ENCODE measurements around the gene BRINP1. TPM values are rescaled to one million over a fixed set of nuclear protein-coding genes. Genes with fewer than 3 reads are reported as not detected.

Gene BRINP1
- total and polyA plus RNA-seq, 2 donors (not counting 1 experiment from before 2014, with no cell fraction given), result 0.06 to 0.33 TPM

DNA sequence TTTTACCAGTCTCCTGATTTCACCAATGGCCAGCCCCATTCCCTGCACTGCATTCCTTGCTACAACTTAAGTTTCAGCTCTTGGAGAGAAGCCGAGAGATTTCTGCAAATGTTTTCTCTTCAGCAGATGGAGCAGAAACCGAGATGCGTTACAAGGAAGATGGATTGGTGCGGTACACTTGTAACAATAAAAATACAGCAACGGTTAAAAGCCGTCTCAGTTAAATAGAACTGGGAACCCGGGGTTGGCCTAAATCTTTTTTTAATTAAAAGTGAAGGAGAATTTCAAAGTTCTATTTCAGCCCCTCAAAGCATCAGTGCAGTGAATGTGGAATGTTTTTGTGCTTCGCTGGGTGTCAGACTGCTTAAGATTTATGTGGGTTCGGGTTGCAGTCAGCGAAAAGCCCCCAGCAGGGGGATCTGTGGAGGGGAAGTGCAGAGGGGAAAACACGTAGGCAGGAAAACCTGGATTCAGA lies 19.8 kb downstream of the BRINP1 start:
- no peak for TF ChIP-seq CTCF (conservative IDR thresholded peaks at IDR 0.05 in 1 of 2, IDR thresholded peaks at IDR 0.05 in 1 of 2; ENCODE audit: low read depth in 1 of 2, low read length in 2 of 2)
- TF ChIP-seq EZH2 (IDR thresholded peaks at IDR 0.05; ENCODE audit: low read length, missing control alignments), result no peak
- no peak overlapping the region for H3K9ac ChIP-seq (ENCODE audit: insufficient read depth, low read length)
- peak in 1 of 2 donors; percentile 45 for DNase-seq (ENCODE audit: low read depth in 2 of 2)
- H3K36me3 ChIP-seq (ENCODE audit: control insufficient read depth, insufficient read depth, low read length), result no peaks in the 10 kb centered on the region
- no peaks in the 10 kb centered on the region for H3K27me3 ChIP-seq (ENCODE audit: control insufficient read depth, insufficient read depth, low read length)
- H3K4me1 ChIP-seq (ENCODE audit: control insufficient read depth, extremely low read depth, insufficient read depth, low read length), result no peaks in the 10 kb centered on the region
- H3K4me2 ChIP-seq (ENCODE audit: extremely low read depth, insufficient read depth, low read length), result no peak overlapping the region
- no peak overlapping the region for H3K4me3 ChIP-seq (replicated peaks in 1 of 4; ENCODE audit: control extremely low read depth in 1 of 4, insufficient read depth in 1 of 4, low read depth in 3 of 4, low read length in 4 of 4)
- no peaks in the 10 kb centered on the region for H3K79me2 ChIP-seq (ENCODE audit: control insufficient read depth, insufficient read depth, low read length)
- H3K9me3 ChIP-seq (ENCODE audit: control insufficient read depth, insufficient read depth, low read depth, low read length), result no peaks in the 10 kb centered on the region
- no peaks in the 10 kb centered on the region for H4K20me1 ChIP-seq (ENCODE audit: control insufficient read depth, extremely low read depth, insufficient read depth, low read length)
- no peak overlapping the region for H2AFZ ChIP-seq (ENCODE audit: low read length)
- H3K27ac ChIP-seq (ENCODE audit: insufficient read depth, low read length), result no peak overlapping the region

DNA sequence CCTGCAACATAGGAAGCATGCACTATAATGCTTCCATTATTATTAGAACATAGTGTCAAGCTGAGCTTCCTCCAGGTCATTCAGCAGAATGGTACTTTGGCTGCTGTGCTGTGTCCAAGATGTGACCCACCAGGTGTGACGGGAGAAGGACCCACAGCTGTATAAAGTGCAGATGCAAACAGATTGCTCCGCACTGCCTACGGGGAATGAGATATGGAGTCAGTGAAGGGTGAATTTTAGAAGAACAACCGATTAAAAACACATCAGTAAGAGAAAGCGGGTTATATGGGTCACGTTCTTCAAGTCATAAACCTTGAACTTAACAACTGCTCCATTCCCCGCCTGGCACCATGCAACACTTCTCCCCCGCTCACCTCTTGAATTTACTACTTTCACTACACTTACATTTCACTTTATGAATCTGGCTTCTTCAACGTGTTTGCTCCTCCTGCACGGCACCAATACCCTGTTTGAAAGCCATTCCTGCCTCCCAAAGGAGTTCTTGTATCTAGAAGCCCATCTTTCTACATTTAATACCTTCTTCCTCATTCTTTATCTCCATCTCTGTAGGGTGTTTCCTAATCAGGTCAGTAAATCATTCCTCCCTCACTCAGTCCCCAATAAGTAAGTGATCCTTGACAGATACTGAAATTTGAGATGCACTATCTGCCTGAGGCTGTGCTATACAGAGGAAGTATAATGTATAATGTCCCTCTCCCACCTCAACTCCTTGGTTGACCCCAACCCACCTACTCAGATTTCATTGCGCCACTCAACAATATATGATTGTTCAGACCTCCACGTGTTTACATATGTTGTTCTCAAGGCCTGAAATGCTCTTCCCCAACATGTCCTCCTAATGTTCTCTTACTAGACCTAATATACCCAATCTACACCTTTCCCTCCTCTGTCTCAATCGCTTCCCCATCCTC lies 25.9 kb downstream of the BRINP1 start:
- TF ChIP-seq EZH2 (IDR thresholded peaks at IDR 0.05; ENCODE audit: low read length, missing control alignments) (no peak), CTCF (conservative IDR thresholded peaks at IDR 0.05 in 1 of 2, IDR thresholded peaks at IDR 0.05 in 1 of 2; ENCODE audit: low read depth in 1 of 2, low read length in 2 of 2) (no peak)
- DNase-seq (ENCODE audit: low read depth in 2 of 2), result no peak

DNA sequence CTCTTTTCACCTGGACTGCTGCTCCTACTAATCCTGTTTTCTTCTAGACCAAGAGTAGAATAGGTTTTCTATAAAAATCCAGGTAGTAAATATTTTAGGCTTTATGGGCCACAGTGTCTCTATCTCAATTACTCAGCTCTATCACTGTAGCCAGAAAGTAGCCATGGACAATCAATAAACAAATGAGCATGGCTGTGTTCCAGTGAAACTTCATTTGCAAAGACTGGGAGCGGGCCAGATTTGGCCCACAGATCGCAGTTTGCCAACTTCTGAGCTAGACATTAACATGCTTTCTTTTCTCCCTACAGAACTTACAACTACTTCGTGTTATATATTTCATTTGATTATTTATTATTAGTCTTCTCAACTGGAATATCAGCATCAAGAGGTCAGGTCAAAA lies 30.2 kb downstream of the BRINP1 start:
- Histone ChIP-seq H3K36me3 (ENCODE audit: control insufficient read depth, insufficient read depth, low read length) (no peaks in the 10 kb centered on the region), H3K27ac (ENCODE audit: insufficient read depth, low read length) (no peak overlapping the region), H2AFZ (ENCODE audit: low read length) (no peak overlapping the region), H3K4me3 (replicated peaks in 1 of 4; ENCODE audit: control extremely low read depth in 1 of 4, insufficient read depth in 1 of 4, low read depth in 3 of 4, low read length in 4 of 4) (no peak overlapping the region), H3K4me2 (ENCODE audit: extremely low read depth, insufficient read depth, low read length) (no peak overlapping the region), H3K79me2 (ENCODE audit: control insufficient read depth, insufficient read depth, low read length) (no peaks in the 10 kb centered on the region), H3K9ac (ENCODE audit: insufficient read depth, low read length) (no peak overlapping the region), H3K4me1 (ENCODE audit: control insufficient read depth, extremely low read depth, insufficient read depth, low read length) (no peaks in the 10 kb centered on the region), H3K27me3 (ENCODE audit: control insufficient read depth, insufficient read depth, low read length) (no peaks in the 10 kb centered on the region), H4K20me1 (ENCODE audit: control insufficient read depth, extremely low read depth, insufficient read depth, low read length) (no peaks in the 10 kb centered on the region), H3K9me3 (ENCODE audit: control insufficient read depth, insufficient read depth, low read depth, low read length) (no peaks in the 10 kb centered on the region)
- no peak for DNase-seq (ENCODE audit: low read depth in 2 of 2)
- no peak for TF ChIP-seq EZH2 (IDR thresholded peaks at IDR 0.05; ENCODE audit: low read length, missing control alignments)
- no peak for TF ChIP-seq CTCF (conservative IDR thresholded peaks at IDR 0.05 in 1 of 2, IDR thresholded peaks at IDR 0.05 in 1 of 2; ENCODE audit: low read depth in 1 of 2, low read length in 2 of 2)

More for the DNA sequence above, 25.9 kb downstream of the BRINP1 start:
- H3K27ac ChIP-seq (ENCODE audit: insufficient read depth, low read length), result no peak overlapping the region
- no peaks in the 10 kb centered on the region for H4K20me1 ChIP-seq (ENCODE audit: control insufficient read depth, extremely low read depth, insufficient read depth, low read length)
- H3K4me2 ChIP-seq (ENCODE audit: extremely low read depth, insufficient read depth, low read length), result no peak overlapping the region
- H3K79me2 ChIP-seq (ENCODE audit: control insufficient read depth, insufficient read depth, low read length), result no peaks in the 10 kb centered on the region
- H3K4me3 ChIP-seq (replicated peaks in 1 of 4; ENCODE audit: control extremely low read depth in 1 of 4, insufficient read depth in 1 of 4, low read depth in 3 of 4, low read length in 4 of 4), result no peak overlapping the region
- H3K9me3 ChIP-seq (ENCODE audit: control insufficient read depth, insufficient read depth, low read depth, low read length), result no peaks in the 10 kb centered on the region
- no peak overlapping the region for H3K9ac ChIP-seq (ENCODE audit: insufficient read depth, low read length)
- no peaks in the 10 kb centered on the region for H3K4me1 ChIP-seq (ENCODE audit: control insufficient read depth, extremely low read depth, insufficient read depth, low read length)
- H3K27me3 ChIP-seq (ENCODE audit: control insufficient read depth, insufficient read depth, low read length), result no peaks in the 10 kb centered on the region
- no peaks in the 10 kb centered on the region for H3K36me3 ChIP-seq (ENCODE audit: control insufficient read depth, insufficient read depth, low read length)
- H2AFZ ChIP-seq (ENCODE audit: low read length), result no peak overlapping the region

Data from fibroblast of lung (primary cell).